DND-41 (cell line): ENCODE data around the gene NTRK1.

Experiments used
- CTCF ChIP-seq: IDR thresholded peaks from 2 replicates; pipeline ENCODE4 v1.5.1; 2012; ENCODE audit warnings: borderline replicate concordance, low read length, moderate library complexity, mild to moderate bottlenecking; ENCODE audit not compliant: poor library complexity, severe bottlenecking; ENCODE audit errors: extremely low read depth
- EZH2 ChIP-seq: IDR thresholded peaks from 3 replicates; pipeline ENCODE4 v1.6.1; 2012; ENCODE audit warnings: borderline replicate concordance, low read depth, mild to moderate bottlenecking, moderate library complexity, low read length, inconsistent platforms; ENCODE audit not compliant: severe bottlenecking

GRCh38 chr1:156877433-156878170, 16.9 kb downstream of the NTRK1 start:
- TF ChIP-seq CTCF = no peak
- TF ChIP-seq EZH2 = no peak
